ENCODE data around the gene MPV17.

Gene MPV17

DNA sequence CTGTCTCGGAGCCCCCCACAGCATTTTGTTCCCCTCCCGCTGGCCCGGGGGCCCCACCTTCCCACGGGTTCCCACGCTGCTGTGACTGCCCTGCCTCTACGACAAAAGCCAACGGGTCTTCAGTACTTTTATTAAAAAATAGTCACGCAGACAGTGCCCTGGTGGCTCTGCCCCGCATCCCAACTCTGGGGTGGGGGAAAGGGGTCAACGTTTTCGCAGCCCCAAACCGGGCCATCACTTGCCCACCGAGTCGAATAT lies 15.7 kb downstream of the MPV17 start:
- H3K36me3 ChIP-seq (ENCODE audit: control insufficient read depth, low read length): peaks cover 3% of the 10 kb centered on the region; the same call in 1 of the 2 replicates
- H3K4me2 ChIP-seq (ENCODE audit: low read length): no peak overlapping the region

DNA sequence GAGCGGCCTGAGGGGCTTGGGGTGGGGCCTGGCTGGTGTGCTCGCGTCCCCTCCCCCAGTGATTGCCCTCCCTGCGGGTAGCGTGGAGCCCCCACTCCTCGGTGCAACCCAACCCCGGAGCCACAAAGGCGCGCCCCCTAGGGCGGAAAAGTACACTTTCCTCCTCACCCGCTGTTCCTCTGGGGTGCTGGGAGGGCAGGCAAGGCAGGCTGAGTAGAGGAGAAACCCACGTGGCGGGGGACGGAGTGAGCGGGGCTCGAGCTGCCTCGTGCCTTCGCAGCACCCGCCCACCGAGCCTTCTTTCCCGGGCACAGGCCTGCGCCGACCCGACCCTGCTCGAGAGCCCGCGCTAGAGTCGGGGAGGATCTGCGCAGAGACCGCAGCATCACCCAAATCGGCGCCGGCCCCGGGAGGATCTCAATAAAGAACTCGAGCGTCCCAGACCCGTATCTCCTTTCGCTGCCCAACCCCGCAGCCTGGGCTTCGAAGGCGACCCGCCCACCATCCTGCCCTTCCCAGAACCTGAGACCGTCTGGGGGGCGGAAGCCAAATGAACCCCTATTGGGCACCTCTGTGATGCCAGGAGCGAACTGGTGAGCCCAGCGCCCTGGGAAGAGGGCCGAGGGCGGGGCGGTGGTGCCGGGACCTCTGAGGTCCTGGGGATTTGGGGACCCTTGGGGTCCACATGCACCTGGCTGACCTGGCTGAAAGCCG lies 16.2 kb downstream of the MPV17 start:
- peaks cover 20% of the 10 kb centered on the region for H3K4me1 ChIP-seq (ENCODE audit: control insufficient read depth, low read length)
- H3K9me2 ChIP-seq (replicated peaks; ENCODE audit: control insufficient read depth, low read length): no peaks in the 10 kb centered on the region
- no peaks in the 10 kb centered on the region for H3K79me2 ChIP-seq (ENCODE audit: control insufficient read depth, low read length)
- peak overlapping the region; percentile 38 for H3K4me2 ChIP-seq (ENCODE audit: low read length)
- peaks cover 2% of the 10 kb centered on the region; the same call in 1 of the 2 replicates for H3F3A ChIP-seq (ENCODE audit: control insufficient read depth, insufficient read depth)
- no peaks in the 10 kb centered on the region for H3K27me3 ChIP-seq (ENCODE audit: control insufficient read depth, low read length)
- TF ChIP-seq EZH2phosphoT487 (IDR thresholded peaks at IDR 0.05; ENCODE audit: borderline replicate concordance, low read length): no peak
- TF ChIP-seq, protein P1, sequence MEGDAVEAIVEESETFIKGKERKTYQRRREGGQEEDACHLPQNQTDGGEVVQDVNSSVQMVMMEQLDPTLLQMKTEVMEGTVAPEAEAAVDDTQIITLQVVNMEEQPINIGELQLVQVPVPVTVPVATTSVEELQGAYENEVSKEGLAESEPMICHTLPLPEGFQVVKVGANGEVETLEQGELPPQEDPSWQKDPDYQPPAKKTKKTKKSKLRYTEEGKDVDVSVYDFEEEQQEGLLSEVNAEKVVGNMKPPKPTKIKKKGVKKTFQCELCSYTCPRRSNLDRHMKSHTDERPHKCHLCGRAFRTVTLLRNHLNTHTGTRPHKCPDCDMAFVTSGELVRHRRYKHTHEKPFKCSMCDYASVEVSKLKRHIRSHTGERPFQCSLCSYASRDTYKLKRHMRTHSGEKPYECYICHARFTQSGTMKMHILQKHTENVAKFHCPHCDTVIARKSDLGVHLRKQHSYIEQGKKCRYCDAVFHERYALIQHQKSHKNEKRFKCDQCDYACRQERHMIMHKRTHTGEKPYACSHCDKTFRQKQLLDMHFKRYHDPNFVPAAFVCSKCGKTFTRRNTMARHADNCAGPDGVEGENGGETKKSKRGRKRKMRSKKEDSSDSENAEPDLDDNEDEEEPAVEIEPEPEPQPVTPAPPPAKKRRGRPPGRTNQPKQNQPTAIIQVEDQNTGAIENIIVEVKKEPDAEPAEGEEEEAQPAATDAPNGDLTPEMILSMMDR (IDR thresholded peaks at IDR 0.05; ENCODE audit: low read depth, low read length, poor library complexity, severe bottlenecking): peak; percentile 31
- H4K20me1 ChIP-seq (ENCODE audit: control insufficient read depth, insufficient read depth, low read depth, low read length): no peaks in the 10 kb centered on the region
- H3K27ac ChIP-seq (ENCODE audit: low read depth, low read length): no peak overlapping the region
- peaks cover 3% of the 10 kb centered on the region; the same call in 1 of the 2 replicates for H3K36me3 ChIP-seq (ENCODE audit: control insufficient read depth, low read length)
- H3K4me3 ChIP-seq (ENCODE audit: low read length): no peak overlapping the region
- H3K9me3 ChIP-seq (ENCODE audit: control insufficient read depth, insufficient read depth, low read length): no peaks in the 10 kb centered on the region

More for the DNA sequence above, 15.7 kb downstream of the MPV17 start:
- peaks cover 2% of the 10 kb centered on the region; the same call in 1 of the 2 replicates for H3F3A ChIP-seq (ENCODE audit: control insufficient read depth, insufficient read depth)
- H4K20me1 ChIP-seq (ENCODE audit: control insufficient read depth, insufficient read depth, low read depth, low read length): no peaks in the 10 kb centered on the region
- H3K9me3 ChIP-seq (ENCODE audit: control insufficient read depth, insufficient read depth, low read length): no peaks in the 10 kb centered on the region
- H3K4me1 ChIP-seq (ENCODE audit: control insufficient read depth, low read length): peaks cover 20% of the 10 kb centered on the region
- no peak overlapping the region for H3K27ac ChIP-seq (ENCODE audit: low read depth, low read length)
- no peaks in the 10 kb centered on the region for H3K27me3 ChIP-seq (ENCODE audit: control insufficient read depth, low read length)
- no peaks in the 10 kb centered on the region for H3K79me2 ChIP-seq (ENCODE audit: control insufficient read depth, low read length)
- H3K9me2 ChIP-seq (replicated peaks; ENCODE audit: control insufficient read depth, low read length): no peaks in the 10 kb centered on the region
- no peak overlapping the region for H3K4me3 ChIP-seq (ENCODE audit: low read length)
- TF ChIP-seq, protein P1 (IDR thresholded peaks at IDR 0.05; ENCODE audit: low read depth, low read length, poor library complexity, severe bottlenecking): no peak
- no peak for TF ChIP-seq EZH2phosphoT487 (IDR thresholded peaks at IDR 0.05; ENCODE audit: borderline replicate concordance, low read length)

DNA sequence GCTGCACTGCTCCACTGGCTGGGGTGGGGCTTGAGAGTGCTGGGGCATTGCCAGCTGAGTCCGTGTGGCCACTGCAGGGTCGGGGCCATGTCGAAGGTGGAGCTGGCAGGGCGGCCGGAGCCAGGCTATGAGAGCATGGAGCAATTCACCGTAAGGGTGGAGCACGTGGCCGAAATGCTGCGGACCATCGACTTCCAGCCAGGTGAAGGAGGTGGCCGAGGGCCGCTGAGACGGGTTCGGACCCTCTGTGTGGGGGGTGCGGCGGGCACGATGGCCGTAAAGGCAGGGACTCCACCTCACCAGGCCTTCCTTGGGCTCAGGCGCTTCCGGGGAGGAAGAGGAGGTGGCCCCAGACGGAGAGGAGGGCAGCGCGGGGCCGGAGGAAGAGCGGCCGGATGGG lies 16.8 kb downstream of the MPV17 start:
- Histone ChIP-seq H3K4me1 (ENCODE audit: control insufficient read depth, low read length) (peaks cover 20% of the 10 kb centered on the region), H4K20me1 (ENCODE audit: control insufficient read depth, insufficient read depth, low read depth, low read length) (no peaks in the 10 kb centered on the region), H3K36me3 (ENCODE audit: control insufficient read depth, low read length) (peaks cover 3% of the 10 kb centered on the region; the same call in 1 of the 2 replicates), H3K4me2 (ENCODE audit: low read length) (peak overlapping the region; percentile 38), H3K79me2 (ENCODE audit: control insufficient read depth, low read length) (no peaks in the 10 kb centered on the region), H3K4me3 (ENCODE audit: low read length) (no peak overlapping the region), H3K27me3 (ENCODE audit: control insufficient read depth, low read length) (no peaks in the 10 kb centered on the region), H3K27ac (ENCODE audit: low read depth, low read length) (no peak overlapping the region), H3K9me2 (replicated peaks; ENCODE audit: control insufficient read depth, low read length) (no peaks in the 10 kb centered on the region), H3F3A (ENCODE audit: control insufficient read depth, insufficient read depth) (peaks cover 2% of the 10 kb centered on the region; the same call in 1 of the 2 replicates), H3K9me3 (ENCODE audit: control insufficient read depth, insufficient read depth, low read length) (no peaks in the 10 kb centered on the region)
- TF ChIP-seq EZH2phosphoT487 (IDR thresholded peaks at IDR 0.05; ENCODE audit: borderline replicate concordance, low read length): no peak
- TF ChIP-seq, protein P1 (IDR thresholded peaks at IDR 0.05; ENCODE audit: low read depth, low read length, poor library complexity, severe bottlenecking): no peak
